ENCODE measurements around the gene ACVRL1. TPM values are rescaled to one million over a fixed set of nuclear protein-coding genes. Genes with fewer than 3 reads are reported as not detected.

The ACVRL1 gene
- total RNA-seq, 1 experiment from 2014 or later: 0.98 TPM

DNA sequence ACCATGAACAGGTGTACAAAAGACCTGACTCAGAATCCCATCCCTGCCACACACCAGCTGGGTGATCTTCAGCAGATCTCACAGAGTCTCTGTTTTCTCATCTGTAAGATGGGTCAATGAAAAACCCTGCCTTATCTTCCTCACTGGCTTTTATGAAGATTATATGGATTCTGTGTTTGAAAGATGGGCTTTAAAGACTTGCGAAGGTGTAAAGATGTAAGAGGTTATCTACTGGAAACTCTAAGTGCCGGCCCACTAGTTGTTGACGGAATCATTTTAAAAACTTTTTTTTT lies 34.7 kb upstream of the ACVRL1 start (continued):
- TF ChIP-seq, protein P1, sequence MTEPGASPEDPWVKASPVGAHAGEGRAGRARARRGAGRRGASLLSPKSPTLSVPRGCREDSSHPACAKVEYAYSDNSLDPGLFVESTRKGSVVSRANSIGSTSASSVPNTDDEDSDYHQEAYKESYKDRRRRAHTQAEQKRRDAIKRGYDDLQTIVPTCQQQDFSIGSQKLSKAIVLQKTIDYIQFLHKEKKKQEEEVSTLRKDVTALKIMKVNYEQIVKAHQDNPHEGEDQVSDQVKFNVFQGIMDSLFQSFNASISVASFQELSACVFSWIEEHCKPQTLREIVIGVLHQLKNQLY (CRISPR knock-in tag; IDR thresholded peaks at IDR 0.05): no peak
- TF ChIP-seq RELA (CRISPR knock-in tag; IDR thresholded peaks at IDR 0.05; ENCODE audit: borderline replicate concordance): no peak
- no peak for TF ChIP-seq FOXK1 (CRISPR knock-in tag; IDR thresholded peaks at IDR 0.05)
- TF ChIP-seq ZNF671 (CRISPR knock-in tag; IDR thresholded peaks at IDR 0.05): no peak

DNA sequence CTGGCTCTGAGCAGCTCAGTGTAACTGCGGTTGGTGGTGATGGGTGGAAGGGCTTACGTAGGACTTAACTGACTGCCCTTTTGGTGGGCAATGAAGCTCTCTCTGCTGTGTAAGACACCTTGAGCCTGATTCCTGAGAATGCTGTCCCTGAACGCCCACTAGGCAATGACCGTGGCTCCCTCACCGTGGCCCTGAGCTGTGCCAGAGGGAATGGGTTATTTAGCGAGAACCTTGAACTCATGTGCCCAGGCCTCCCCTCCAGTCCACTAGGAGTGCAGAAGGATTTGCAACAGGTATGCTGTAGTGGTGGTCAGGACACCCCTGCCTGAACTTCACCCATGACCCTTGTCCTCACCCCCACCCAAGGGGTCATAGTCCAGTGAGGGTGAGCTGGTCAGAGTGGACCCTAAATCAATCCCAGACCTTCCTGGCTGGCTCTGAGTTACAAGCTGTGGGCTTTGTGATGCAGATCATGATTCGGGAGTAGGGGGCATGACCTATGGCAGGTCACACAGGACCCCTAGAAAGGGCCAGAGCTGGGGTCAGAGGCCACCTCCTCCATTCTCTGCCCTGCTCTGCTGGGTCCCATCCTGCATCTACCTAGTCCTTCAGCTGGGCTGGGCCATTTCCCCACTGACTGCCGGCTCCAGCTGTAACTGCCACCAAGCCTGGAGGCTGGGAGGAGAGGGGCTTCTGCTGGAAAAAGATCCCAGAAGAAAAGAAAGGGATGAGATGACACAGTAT lies 33.9 kb upstream of the ACVRL1 start:
- ATAC-seq (no peak), DNase-seq (ENCODE audit: low spot score) (no peak)
- no peaks in the 10 kb centered on the region for H3K9me3 Mint-ChIP-seq
- ChIA-PET POLR2A (interaction anchor here (1.4 kb wide), 1 partner anchor 53 kb away, joined by 3 read pairs; no protein-coding TSS in a partner anchor), CTCF (interaction anchor here (0.7 to 7.2 kb wide), 15 partner anchors 9 to 341 kb away, joined by 3 to 164 read pairs (median 5); partner anchors contain the start of gene ANKRD33)
- peaks cover 49% of the 10 kb centered on the region for H3K4me1 Mint-ChIP-seq
- no peaks in the 10 kb centered on the region for H3K36me3 Mint-ChIP-seq
- H3K27me3 Mint-ChIP-seq (ENCODE audit: low read depth): peaks cover 27% of the 10 kb centered on the region
- no peak for TF ChIP-seq ZNF423 (CRISPR knock-in tag; IDR thresholded peaks at IDR 0.05)
- no peak for TF ChIP-seq EMX1 (CRISPR knock-in tag; IDR thresholded peaks at IDR 0.05)
- TF ChIP-seq PRRX2 (CRISPR knock-in tag; IDR thresholded peaks at IDR 0.05): no peak
- H3K27ac Mint-ChIP-seq: no peak overlapping the region
- H3K4me3 Mint-ChIP-seq: no peak overlapping the region

DNA sequence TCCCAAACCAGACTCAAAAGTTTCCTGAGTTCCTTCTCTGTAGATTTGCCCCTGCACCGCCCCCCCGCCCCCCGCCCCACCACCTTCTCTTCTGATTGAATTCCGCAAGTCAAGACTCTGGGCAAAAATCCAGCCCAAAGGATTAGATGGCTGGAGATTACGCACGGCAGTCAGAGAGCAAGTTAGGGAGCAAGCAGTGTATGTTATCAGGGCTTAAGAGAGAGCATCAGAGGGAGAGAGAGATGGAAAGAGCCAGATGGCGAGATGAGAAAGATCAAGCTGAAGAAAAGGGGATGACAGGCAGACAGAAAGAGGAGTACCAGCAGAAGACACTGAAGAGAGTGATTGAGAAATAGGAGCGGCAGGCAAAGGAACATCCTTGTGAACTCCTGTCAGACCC lies 33.3 kb upstream of the ACVRL1 start:
- CTCF ChIA-PET: interaction anchor here (0.7 to 7.2 kb wide), 16 partner anchors 10 to 342 kb away, joined by 3 to 164 read pairs (median 4); partner anchors contain the start of gene ANKRD33
- Mint-ChIP-seq H3K4me3 (no peak overlapping the region), H3K9me3 (no peaks in the 10 kb centered on the region), H3K27ac (no peak overlapping the region), H3K27me3 (ENCODE audit: low read depth) (peaks cover 22% of the 10 kb centered on the region), H3K36me3 (no peaks in the 10 kb centered on the region), H3K4me1 (peaks cover 44% of the 10 kb centered on the region)
- no peak for DNase-seq (ENCODE audit: low spot score)
- TF ChIP-seq, protein P2, sequence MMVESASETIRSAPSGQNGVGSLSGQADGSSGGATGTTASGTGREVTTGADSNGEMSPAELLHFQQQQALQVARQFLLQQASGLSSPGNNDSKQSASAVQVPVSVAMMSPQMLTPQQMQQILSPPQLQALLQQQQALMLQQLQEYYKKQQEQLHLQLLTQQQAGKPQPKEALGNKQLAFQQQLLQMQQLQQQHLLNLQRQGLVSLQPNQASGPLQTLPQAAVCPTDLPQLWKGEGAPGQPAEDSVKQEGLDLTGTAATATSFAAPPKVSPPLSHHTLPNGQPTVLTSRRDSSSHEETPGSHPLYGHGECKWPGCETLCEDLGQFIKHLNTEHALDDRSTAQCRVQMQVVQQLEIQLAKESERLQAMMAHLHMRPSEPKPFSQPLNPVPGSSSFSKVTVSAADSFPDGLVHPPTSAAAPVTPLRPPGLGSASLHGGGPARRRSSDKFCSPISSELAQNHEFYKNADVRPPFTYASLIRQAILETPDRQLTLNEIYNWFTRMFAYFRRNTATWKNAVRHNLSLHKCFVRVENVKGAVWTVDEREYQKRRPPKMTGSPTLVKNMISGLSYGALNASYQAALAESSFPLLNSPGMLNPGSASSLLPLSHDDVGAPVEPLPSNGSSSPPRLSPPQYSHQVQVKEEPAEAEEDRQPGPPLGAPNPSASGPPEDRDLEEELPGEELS (CRISPR knock-in tag; IDR thresholded peaks at IDR 0.05): no peak
- TF ChIP-seq NR3C1 (CRISPR knock-in tag; conservative IDR thresholded peaks at IDR 0.05; ENCODE audit: low read depth) (no peak), TEAD4 (CRISPR knock-in tag; IDR thresholded peaks at IDR 0.05) (no peak), GABPB1 (CRISPR knock-in tag; IDR thresholded peaks at IDR 0.05) (no peak), TCF7 (CRISPR knock-in tag; IDR thresholded peaks at IDR 0.05; ENCODE audit: low read depth) (no peak), GRHL2 (CRISPR knock-in tag; IDR thresholded peaks at IDR 0.05; ENCODE audit: insufficient replicate concordance, severe bottlenecking) (no peak), JUN (CRISPR knock-in tag; IDR thresholded peaks at IDR 0.05) (no peak), FOXP1 (CRISPR knock-in tag; IDR thresholded peaks at IDR 0.05; ENCODE audit: borderline replicate concordance) (no peak), TP53 (CRISPR knock-in tag; IDR thresholded peaks at IDR 0.05) (no peak), TEAD1 (CRISPR knock-in tag; IDR thresholded peaks at IDR 0.05) (no peak)
- TF ChIP-seq, protein P3, sequence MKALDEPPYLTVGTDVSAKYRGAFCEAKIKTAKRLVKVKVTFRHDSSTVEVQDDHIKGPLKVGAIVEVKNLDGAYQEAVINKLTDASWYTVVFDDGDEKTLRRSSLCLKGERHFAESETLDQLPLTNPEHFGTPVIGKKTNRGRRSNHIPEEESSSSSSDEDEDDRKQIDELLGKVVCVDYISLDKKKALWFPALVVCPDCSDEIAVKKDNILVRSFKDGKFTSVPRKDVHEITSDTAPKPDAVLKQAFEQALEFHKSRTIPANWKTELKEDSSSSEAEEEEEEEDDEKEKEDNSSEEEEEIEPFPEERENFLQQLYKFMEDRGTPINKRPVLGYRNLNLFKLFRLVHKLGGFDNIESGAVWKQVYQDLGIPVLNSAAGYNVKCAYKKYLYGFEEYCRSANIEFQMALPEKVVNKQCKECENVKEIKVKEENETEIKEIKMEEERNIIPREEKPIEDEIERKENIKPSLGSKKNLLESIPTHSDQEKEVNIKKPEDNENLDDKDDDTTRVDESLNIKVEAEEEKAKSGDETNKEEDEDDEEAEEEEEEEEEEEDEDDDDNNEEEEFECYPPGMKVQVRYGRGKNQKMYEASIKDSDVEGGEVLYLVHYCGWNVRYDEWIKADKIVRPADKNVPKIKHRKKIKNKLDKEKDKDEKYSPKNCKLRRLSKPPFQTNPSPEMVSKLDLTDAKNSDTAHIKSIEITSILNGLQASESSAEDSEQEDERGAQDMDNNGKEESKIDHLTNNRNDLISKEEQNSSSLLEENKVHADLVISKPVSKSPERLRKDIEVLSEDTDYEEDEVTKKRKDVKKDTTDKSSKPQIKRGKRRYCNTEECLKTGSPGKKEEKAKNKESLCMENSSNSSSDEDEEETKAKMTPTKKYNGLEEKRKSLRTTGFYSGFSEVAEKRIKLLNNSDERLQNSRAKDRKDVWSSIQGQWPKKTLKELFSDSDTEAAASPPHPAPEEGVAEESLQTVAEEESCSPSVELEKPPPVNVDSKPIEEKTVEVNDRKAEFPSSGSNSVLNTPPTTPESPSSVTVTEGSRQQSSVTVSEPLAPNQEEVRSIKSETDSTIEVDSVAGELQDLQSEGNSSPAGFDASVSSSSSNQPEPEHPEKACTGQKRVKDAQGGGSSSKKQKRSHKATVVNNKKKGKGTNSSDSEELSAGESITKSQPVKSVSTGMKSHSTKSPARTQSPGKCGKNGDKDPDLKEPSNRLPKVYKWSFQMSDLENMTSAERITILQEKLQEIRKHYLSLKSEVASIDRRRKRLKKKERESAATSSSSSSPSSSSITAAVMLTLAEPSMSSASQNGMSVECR (CRISPR knock-in tag; IDR thresholded peaks at IDR 0.05; ENCODE audit: borderline replicate concordance): no peak
- TF ChIP-seq, protein P4, sequence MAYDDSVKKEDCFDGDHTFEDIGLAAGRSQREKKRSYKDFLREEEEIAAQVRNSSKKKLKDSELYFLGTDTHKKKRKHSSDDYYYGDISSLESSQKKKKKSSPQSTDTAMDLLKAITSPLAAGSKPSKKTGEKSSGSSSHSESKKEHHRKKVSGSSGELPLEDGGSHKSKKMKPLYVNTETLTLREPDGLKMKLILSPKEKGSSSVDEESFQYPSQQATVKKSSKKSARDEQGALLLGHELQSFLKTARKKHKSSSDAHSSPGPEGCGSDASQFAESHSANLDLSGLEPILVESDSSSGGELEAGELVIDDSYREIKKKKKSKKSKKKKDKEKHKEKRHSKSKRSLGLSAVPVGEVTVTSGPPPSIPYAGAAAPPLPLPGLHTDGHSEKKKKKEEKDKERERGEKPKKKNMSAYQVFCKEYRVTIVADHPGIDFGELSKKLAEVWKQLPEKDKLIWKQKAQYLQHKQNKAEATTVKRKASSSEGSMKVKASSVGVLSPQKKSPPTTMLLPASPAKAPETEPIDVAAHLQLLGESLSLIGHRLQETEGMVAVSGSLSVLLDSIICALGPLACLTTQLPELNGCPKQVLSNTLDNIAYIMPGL (CRISPR knock-in tag; IDR thresholded peaks at IDR 0.05): no peak
- TF ChIP-seq, protein P5, sequence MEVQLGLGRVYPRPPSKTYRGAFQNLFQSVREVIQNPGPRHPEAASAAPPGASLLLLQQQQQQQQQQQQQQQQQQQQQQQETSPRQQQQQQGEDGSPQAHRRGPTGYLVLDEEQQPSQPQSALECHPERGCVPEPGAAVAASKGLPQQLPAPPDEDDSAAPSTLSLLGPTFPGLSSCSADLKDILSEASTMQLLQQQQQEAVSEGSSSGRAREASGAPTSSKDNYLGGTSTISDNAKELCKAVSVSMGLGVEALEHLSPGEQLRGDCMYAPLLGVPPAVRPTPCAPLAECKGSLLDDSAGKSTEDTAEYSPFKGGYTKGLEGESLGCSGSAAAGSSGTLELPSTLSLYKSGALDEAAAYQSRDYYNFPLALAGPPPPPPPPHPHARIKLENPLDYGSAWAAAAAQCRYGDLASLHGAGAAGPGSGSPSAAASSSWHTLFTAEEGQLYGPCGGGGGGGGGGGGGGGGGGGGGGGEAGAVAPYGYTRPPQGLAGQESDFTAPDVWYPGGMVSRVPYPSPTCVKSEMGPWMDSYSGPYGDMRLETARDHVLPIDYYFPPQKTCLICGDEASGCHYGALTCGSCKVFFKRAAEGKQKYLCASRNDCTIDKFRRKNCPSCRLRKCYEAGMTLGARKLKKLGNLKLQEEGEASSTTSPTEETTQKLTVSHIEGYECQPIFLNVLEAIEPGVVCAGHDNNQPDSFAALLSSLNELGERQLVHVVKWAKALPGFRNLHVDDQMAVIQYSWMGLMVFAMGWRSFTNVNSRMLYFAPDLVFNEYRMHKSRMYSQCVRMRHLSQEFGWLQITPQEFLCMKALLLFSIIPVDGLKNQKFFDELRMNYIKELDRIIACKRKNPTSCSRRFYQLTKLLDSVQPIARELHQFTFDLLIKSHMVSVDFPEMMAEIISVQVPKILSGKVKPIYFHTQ (CRISPR knock-in tag; IDR thresholded peaks at IDR 0.05): no peak
- ATAC-seq: no peak
- POLR2A ChIA-PET: interaction anchor here (0.6 kb wide), 1 partner anchor 9 kb away, joined by 3 read pairs; no protein-coding TSS in a partner anchor

Measured in WTC11 (cell line).